ENCODE results near the gene EFNA5. TPM values are rescaled to one million over a fixed set of nuclear protein-coding genes. Genes with fewer than 3 reads are reported as not detected.

Gene EFNA5
- total RNA-seq, 3 donors from 2014 or later (not counting 1 experiment from before 2014, with no cell fraction given) = 2.2 to 8.1 (median 4.3) TPM

DNA sequence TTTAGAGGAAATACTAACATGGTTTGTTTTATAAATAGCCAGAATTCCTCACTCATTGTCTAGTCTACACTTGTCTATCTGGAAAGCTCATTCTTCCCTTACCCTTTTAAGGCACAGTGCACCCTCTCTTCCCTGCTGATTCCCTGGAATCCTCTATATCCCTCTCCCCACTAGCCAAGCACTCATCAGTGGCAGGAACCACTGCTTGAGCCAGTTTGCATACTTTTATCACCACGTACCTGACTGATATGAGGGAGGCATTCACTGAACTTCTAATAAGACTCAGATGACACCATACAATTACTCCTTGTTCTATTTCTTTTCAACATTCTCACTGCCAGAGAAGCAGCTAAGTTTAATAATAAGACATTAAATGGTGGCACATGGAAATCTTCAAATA, 134.9 kb downstream of the EFNA5 start:
- Histone ChIP-seq H3K36me3 (ENCODE audit: control insufficient read depth, insufficient read depth, low read length) (no peaks in the 10 kb centered on the region), H3K4me1 (ENCODE audit: control insufficient read depth, insufficient read depth, low read length) (peaks cover 14% of the 10 kb centered on the region), H3K27ac (ENCODE audit: low read length) (no peak overlapping the region), H3K9me3 (ENCODE audit: control insufficient read depth, insufficient read depth, low read length) (no peaks in the 10 kb centered on the region), H3K4me3 (ENCODE audit: low read length) (no peak overlapping the region), H3K27me3 (ENCODE audit: control insufficient read depth, insufficient read depth, low read length) (no peaks in the 10 kb centered on the region)
- intact Hi-C loops (cut with micrococcal nuclease) = no loop called here
- no peak overlapping the region for H3K27ac Mint-ChIP-seq
- H3K27me3 Mint-ChIP-seq (ENCODE audit: low read depth in 2 of 2) = peaks cover 0 to 3% of the 10 kb centered on the region in 2 donors
- H3K9me3 Mint-ChIP-seq = no peaks in the 10 kb centered on the region
- H3K36me3 Mint-ChIP-seq = no peaks in the 10 kb centered on the region
- peaks cover 37 to 45% of the 10 kb centered on the region in 2 donors for H3K4me1 Mint-ChIP-seq
- TF ChIP-seq, protein P1, sequence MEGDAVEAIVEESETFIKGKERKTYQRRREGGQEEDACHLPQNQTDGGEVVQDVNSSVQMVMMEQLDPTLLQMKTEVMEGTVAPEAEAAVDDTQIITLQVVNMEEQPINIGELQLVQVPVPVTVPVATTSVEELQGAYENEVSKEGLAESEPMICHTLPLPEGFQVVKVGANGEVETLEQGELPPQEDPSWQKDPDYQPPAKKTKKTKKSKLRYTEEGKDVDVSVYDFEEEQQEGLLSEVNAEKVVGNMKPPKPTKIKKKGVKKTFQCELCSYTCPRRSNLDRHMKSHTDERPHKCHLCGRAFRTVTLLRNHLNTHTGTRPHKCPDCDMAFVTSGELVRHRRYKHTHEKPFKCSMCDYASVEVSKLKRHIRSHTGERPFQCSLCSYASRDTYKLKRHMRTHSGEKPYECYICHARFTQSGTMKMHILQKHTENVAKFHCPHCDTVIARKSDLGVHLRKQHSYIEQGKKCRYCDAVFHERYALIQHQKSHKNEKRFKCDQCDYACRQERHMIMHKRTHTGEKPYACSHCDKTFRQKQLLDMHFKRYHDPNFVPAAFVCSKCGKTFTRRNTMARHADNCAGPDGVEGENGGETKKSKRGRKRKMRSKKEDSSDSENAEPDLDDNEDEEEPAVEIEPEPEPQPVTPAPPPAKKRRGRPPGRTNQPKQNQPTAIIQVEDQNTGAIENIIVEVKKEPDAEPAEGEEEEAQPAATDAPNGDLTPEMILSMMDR (IDR thresholded peaks at IDR 0.05) = no peak
- 100% methylated on average over 1 of the region's 1 CpG for WGBS (ENCODE audit: insufficient coverage)
- DNase-seq (no peak), ATAC-seq (no peak)
- H3K4me3 Mint-ChIP-seq = no peak overlapping the region

DNA sequence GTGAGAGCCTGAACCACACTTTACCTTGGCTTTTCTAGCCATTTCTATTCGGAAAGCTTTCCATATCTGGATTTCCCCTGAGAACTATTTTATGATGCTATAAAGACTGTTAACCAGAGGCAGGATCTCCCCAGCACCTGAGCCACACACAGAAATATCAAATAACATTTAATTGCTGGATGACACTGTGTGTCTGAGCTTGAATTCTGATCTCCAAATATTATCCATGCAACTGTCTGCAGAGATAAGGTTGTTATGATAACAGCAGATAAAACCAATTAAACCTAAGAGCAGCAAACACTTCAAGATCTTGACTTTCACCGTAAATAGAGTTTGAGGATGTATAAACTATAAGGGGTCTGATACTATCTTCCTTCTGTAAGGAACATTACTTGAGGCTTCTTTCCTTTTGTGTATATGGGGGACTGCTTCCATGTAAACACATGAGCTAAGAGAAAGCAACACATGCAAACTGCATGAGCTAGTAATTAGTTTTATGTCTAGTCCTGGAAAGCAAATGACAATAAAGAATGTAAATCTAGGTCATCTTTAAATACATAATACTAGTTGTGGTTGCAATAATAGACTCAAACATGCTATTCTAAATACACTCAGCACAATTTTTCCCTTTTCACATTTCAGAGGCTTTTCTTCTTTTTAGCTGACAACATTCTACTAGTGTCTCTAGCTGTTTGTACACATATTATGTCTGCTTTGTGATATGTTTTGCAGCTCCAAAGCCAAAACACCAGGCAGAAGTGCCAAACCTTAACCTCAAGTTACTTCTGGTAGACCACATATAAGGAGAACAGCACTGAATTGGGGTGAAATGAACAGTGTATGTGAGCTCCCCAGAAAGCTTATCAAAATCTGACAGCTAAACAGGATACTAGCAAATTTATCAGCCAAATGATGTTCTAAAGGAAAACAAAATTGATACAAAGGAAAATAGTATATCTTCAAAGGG, 136.5 kb downstream of the EFNA5 start:
- peak overlapping the region; percentile 38 for H3K27ac ChIP-seq (ENCODE audit: low read length)
- Mint-ChIP-seq H3K36me3 (no peaks in the 10 kb centered on the region), H3K27me3 (ENCODE audit: low read depth in 2 of 2) (peaks cover 0 to 2% of the 10 kb centered on the region in 2 donors), H3K4me3 (peak overlapping the region; percentile 11), H3K4me1 (peaks cover 28 to 34% of the 10 kb centered on the region in 2 donors), H3K9me3 (peaks cover 0 to 2% of the 10 kb centered on the region in 2 donors), H3K27ac (peak overlapping the region; percentile 65)
- H3K27me3 ChIP-seq (ENCODE audit: control insufficient read depth, insufficient read depth, low read length) = no peaks in the 10 kb centered on the region
- intact Hi-C loops (cut with micrococcal nuclease) = no loop called here
- H3K4me1 ChIP-seq (ENCODE audit: control insufficient read depth, insufficient read depth, low read length) = peaks cover 5% of the 10 kb centered on the region
- TF ChIP-seq, protein P1 (IDR thresholded peaks at IDR 0.05) = no peak
- DNase-seq (peak in 1 of 2 donors; percentile 35), ATAC-seq (peak; percentile 40 to 71 (median 61))
- no peaks in the 10 kb centered on the region for H3K36me3 ChIP-seq (ENCODE audit: control insufficient read depth, insufficient read depth, low read length)
- WGBS (ENCODE audit: insufficient coverage) = 80% methylated on average over 1 of the region's 2 CpGs
- no peak overlapping the region for H3K4me3 ChIP-seq (ENCODE audit: low read length)
- no peaks in the 10 kb centered on the region for H3K9me3 ChIP-seq (ENCODE audit: control insufficient read depth, insufficient read depth, low read length)

DNA sequence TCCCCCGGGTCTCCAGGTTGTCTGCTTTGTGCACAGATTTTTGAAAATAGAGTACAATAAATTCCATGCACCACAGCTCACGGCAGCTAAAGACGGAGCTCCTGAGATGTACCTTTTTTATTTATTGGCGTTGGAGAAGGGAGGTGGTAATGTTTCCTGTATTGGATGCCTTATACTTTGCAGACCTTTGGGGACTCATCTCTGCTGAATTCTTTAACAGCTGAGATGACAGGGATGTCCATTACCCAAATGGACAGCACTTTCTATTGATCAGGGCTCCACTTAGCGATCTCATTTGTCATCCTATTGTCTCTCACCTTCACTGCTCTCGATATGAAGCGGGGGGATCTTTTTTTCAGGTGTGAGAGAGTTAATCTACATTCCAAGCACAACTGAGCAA, 137.8 kb downstream of the EFNA5 start:
- H3K4me3 Mint-ChIP-seq = no peak overlapping the region
- Histone ChIP-seq H3K4me3 (ENCODE audit: low read length) (no peak overlapping the region), H3K36me3 (ENCODE audit: control insufficient read depth, insufficient read depth, low read length) (no peaks in the 10 kb centered on the region), H3K9me3 (ENCODE audit: control insufficient read depth, insufficient read depth, low read length) (no peaks in the 10 kb centered on the region), H3K4me1 (ENCODE audit: control insufficient read depth, insufficient read depth, low read length) (no peaks in the 10 kb centered on the region), H3K27me3 (ENCODE audit: control insufficient read depth, insufficient read depth, low read length) (no peaks in the 10 kb centered on the region), H3K27ac (ENCODE audit: low read length) (no peak overlapping the region)
- ATAC-seq (no peak), DNase-seq (no peak)
- TF ChIP-seq, protein P1 (IDR thresholded peaks at IDR 0.05) = no peak
- H3K4me1 Mint-ChIP-seq = peaks cover 22 to 23% of the 10 kb centered on the region in 2 donors
- no peak overlapping the region for H3K27ac Mint-ChIP-seq
- H3K27me3 Mint-ChIP-seq (ENCODE audit: low read depth in 2 of 2) = peaks cover 0 to 2% of the 10 kb centered on the region in 2 donors
- H3K36me3 Mint-ChIP-seq = no peaks in the 10 kb centered on the region
- intact Hi-C loops (cut with micrococcal nuclease) = no loop called here
- H3K9me3 Mint-ChIP-seq = peaks cover 0 to 2% of the 10 kb centered on the region in 2 donors
- 94% methylated on average over 5 of the region's 7 CpGs for WGBS (ENCODE audit: insufficient coverage)

Measured in natural killer cell (primary cell).